ENCODE measurements around the gene SHROOM4. TPM values are rescaled to one million over a fixed set of nuclear protein-coding genes. Genes with fewer than 3 reads are reported as not detected.

Gene SHROOM4
- total and polyA plus RNA-seq, 5 donors from 2014 or later: 0.17 TPM; not detected in 4

GRCh38 chrX:50718776-50719175 lies 95.2 kb downstream of the SHROOM4 start:
- no peaks in the 10 kb centered on the region for H3K36me3 ChIP-seq (ENCODE audit: control insufficient read depth, insufficient read depth, low read length)
- no peak overlapping the region for H3K4me3 Mint-ChIP-seq
- H3K9me3 Mint-ChIP-seq: no peaks in the 10 kb centered on the region
- peaks cover 12% of the 10 kb centered on the region for H3K27me3 Mint-ChIP-seq
- ATAC-seq (ENCODE audit: low read depth in 2 of 2): no peak
- no peak overlapping the region for H3K4me3 ChIP-seq (ENCODE audit: low read depth, low read length)
- H3K9me3 ChIP-seq (ENCODE audit: control insufficient read depth in 2 of 2, low read length in 2 of 2): no peaks in the 10 kb centered on the region
- no peaks in the 10 kb centered on the region for H3K4me1 ChIP-seq (ENCODE audit: control insufficient read depth, insufficient read depth, low read length, poor library complexity, severe bottlenecking)
- H3K27ac ChIP-seq (ENCODE audit: insufficient read depth, low read length, poor library complexity, severe bottlenecking): no peak overlapping the region
- DNase-seq: no peak
- H3K27me3 ChIP-seq (ENCODE audit: control insufficient read depth, insufficient read depth, low read length): no peaks in the 10 kb centered on the region
- no peaks in the 10 kb centered on the region for H3K36me3 Mint-ChIP-seq
- H3K4me1 Mint-ChIP-seq: no peaks in the 10 kb centered on the region
- H3K27ac Mint-ChIP-seq: no peak overlapping the region

GRCh38 chrX:50716706-50717105 lies 97.3 kb downstream of the SHROOM4 start:
- Mint-ChIP-seq H3K9me3 (no peaks in the 10 kb centered on the region), H3K27ac (no peak overlapping the region), H3K27me3 (peaks cover 12% of the 10 kb centered on the region), H3K4me3 (no peak overlapping the region), H3K4me1 (no peaks in the 10 kb centered on the region), H3K36me3 (no peaks in the 10 kb centered on the region)
- Histone ChIP-seq H3K27me3 (ENCODE audit: control insufficient read depth, insufficient read depth, low read length) (no peaks in the 10 kb centered on the region), H3K4me1 (ENCODE audit: control insufficient read depth, insufficient read depth, low read length, poor library complexity, severe bottlenecking) (no peaks in the 10 kb centered on the region), H3K9me3 (ENCODE audit: control insufficient read depth in 2 of 2, low read length in 2 of 2) (no peaks in the 10 kb centered on the region), H3K36me3 (ENCODE audit: control insufficient read depth, insufficient read depth, low read length) (no peaks in the 10 kb centered on the region), H3K4me3 (ENCODE audit: low read depth, low read length) (no peak overlapping the region), H3K27ac (ENCODE audit: insufficient read depth, low read length, poor library complexity, severe bottlenecking) (no peak overlapping the region)
- DNase-seq: no peak
- ATAC-seq (ENCODE audit: low read depth in 2 of 2): no peak

GRCh38 chrX:50712777-50713176 lies 101.2 kb downstream of the SHROOM4 start:
- no peaks in the 10 kb centered on the region for H3K27me3 ChIP-seq (ENCODE audit: control insufficient read depth, insufficient read depth, low read length)
- no peak overlapping the region for H3K27ac ChIP-seq (ENCODE audit: insufficient read depth, low read length, poor library complexity, severe bottlenecking)
- Mint-ChIP-seq H3K9me3 (no peaks in the 10 kb centered on the region), H3K4me1 (no peaks in the 10 kb centered on the region), H3K36me3 (no peaks in the 10 kb centered on the region), H3K27ac (no peak overlapping the region), H3K4me3 (no peak overlapping the region), H3K27me3 (peaks cover 3% of the 10 kb centered on the region)
- no peak for DNase-seq
- no peak for ATAC-seq (ENCODE audit: low read depth in 2 of 2)
- H3K4me1 ChIP-seq (ENCODE audit: control insufficient read depth, insufficient read depth, low read length, poor library complexity, severe bottlenecking): no peaks in the 10 kb centered on the region
- no peaks in the 10 kb centered on the region for H3K9me3 ChIP-seq (ENCODE audit: control insufficient read depth in 2 of 2, low read length in 2 of 2)
- H3K4me3 ChIP-seq (ENCODE audit: low read depth, low read length): no peak overlapping the region
- H3K36me3 ChIP-seq (ENCODE audit: control insufficient read depth, insufficient read depth, low read length): no peaks in the 10 kb centered on the region

GRCh38 chrX:50711907-50712306 lies 102.1 kb downstream of the SHROOM4 start:
- Mint-ChIP-seq H3K27ac (no peak overlapping the region), H3K36me3 (no peaks in the 10 kb centered on the region), H3K4me3 (no peak overlapping the region), H3K9me3 (no peaks in the 10 kb centered on the region), H3K4me1 (no peaks in the 10 kb centered on the region), H3K27me3 (no peaks in the 10 kb centered on the region)
- H3K9me3 ChIP-seq (ENCODE audit: control insufficient read depth in 2 of 2, low read length in 2 of 2): no peaks in the 10 kb centered on the region
- no peaks in the 10 kb centered on the region for H3K27me3 ChIP-seq (ENCODE audit: control insufficient read depth, insufficient read depth, low read length)
- no peaks in the 10 kb centered on the region for H3K36me3 ChIP-seq (ENCODE audit: control insufficient read depth, insufficient read depth, low read length)
- no peaks in the 10 kb centered on the region for H3K4me1 ChIP-seq (ENCODE audit: control insufficient read depth, insufficient read depth, low read length, poor library complexity, severe bottlenecking)
- ATAC-seq (ENCODE audit: low read depth in 2 of 2) (no peak), DNase-seq (no peak)
- no peak overlapping the region for H3K27ac ChIP-seq (ENCODE audit: insufficient read depth, low read length, poor library complexity, severe bottlenecking)
- H3K4me3 ChIP-seq (ENCODE audit: low read depth, low read length): no peak overlapping the region

GRCh38 chrX:50707955-50708699 lies 105.9 kb downstream of the SHROOM4 start:
- Mint-ChIP-seq H3K27ac (no peak overlapping the region), H3K4me1 (no peaks in the 10 kb centered on the region), H3K4me3 (no peak overlapping the region), H3K27me3 (peaks cover 4% of the 10 kb centered on the region), H3K36me3 (no peaks in the 10 kb centered on the region), H3K9me3 (no peaks in the 10 kb centered on the region)
- H3K4me3 ChIP-seq (ENCODE audit: low read depth, low read length): no peak overlapping the region
- H3K27me3 ChIP-seq (ENCODE audit: control insufficient read depth, insufficient read depth, low read length): no peaks in the 10 kb centered on the region
- no peaks in the 10 kb centered on the region for H3K4me1 ChIP-seq (ENCODE audit: control insufficient read depth, insufficient read depth, low read length, poor library complexity, severe bottlenecking)
- DNase-seq (no peak), ATAC-seq (ENCODE audit: low read depth in 2 of 2) (no peak)
- no peaks in the 10 kb centered on the region for H3K9me3 ChIP-seq (ENCODE audit: control insufficient read depth in 2 of 2, low read length in 2 of 2)
- H3K36me3 ChIP-seq (ENCODE audit: control insufficient read depth, insufficient read depth, low read length): no peaks in the 10 kb centered on the region
- H3K27ac ChIP-seq (ENCODE audit: insufficient read depth, low read length, poor library complexity, severe bottlenecking): no peak overlapping the region

- no peaks in the 10 kb centered on the region for H3K27me3 ChIP-seq (ENCODE audit: control insufficient read depth, insufficient read depth, low read length)
- Mint-ChIP-seq H3K4me3 (no peak overlapping the region), H3K9me3 (no peaks in the 10 kb centered on the region), H3K27me3 (peaks cover 4% of the 10 kb centered on the region), H3K4me1 (no peaks in the 10 kb centered on the region), H3K36me3 (no peaks in the 10 kb centered on the region), H3K27ac (no peak overlapping the region)
- H3K4me3 ChIP-seq (ENCODE audit: low read depth, low read length): no peak overlapping the region
- no peak for DNase-seq
- H3K36me3 ChIP-seq (ENCODE audit: control insufficient read depth, insufficient read depth, low read length): no peaks in the 10 kb centered on the region
- no peak overlapping the region for H3K27ac ChIP-seq (ENCODE audit: insufficient read depth, low read length, poor library complexity, severe bottlenecking)
- H3K9me3 ChIP-seq (ENCODE audit: control insufficient read depth in 2 of 2, low read length in 2 of 2): no peaks in the 10 kb centered on the region
- no peak for ATAC-seq (ENCODE audit: low read depth in 2 of 2)
- no peaks in the 10 kb centered on the region for H3K4me1 ChIP-seq (ENCODE audit: control insufficient read depth, insufficient read depth, low read length, poor library complexity, severe bottlenecking)
Measured at GRCh38 chrX:50707405-50707804, 106.6 kb downstream of the SHROOM4 start.

GRCh38 chrX:50705042-50705441 lies 109.0 kb downstream of the SHROOM4 start:
- Mint-ChIP-seq H3K4me3 (no peak overlapping the region), H3K27me3 (peaks cover 4% of the 10 kb centered on the region), H3K4me1 (no peaks in the 10 kb centered on the region), H3K27ac (no peak overlapping the region), H3K36me3 (no peaks in the 10 kb centered on the region), H3K9me3 (no peaks in the 10 kb centered on the region)
- Histone ChIP-seq H3K9me3 (ENCODE audit: control insufficient read depth in 2 of 2, low read length in 2 of 2) (no peaks in the 10 kb centered on the region), H3K4me1 (ENCODE audit: control insufficient read depth, insufficient read depth, low read length, poor library complexity, severe bottlenecking) (no peaks in the 10 kb centered on the region), H3K36me3 (ENCODE audit: control insufficient read depth, insufficient read depth, low read length) (no peaks in the 10 kb centered on the region), H3K27me3 (ENCODE audit: control insufficient read depth, insufficient read depth, low read length) (no peaks in the 10 kb centered on the region), H3K27ac (ENCODE audit: insufficient read depth, low read length, poor library complexity, severe bottlenecking) (no peak overlapping the region), H3K4me3 (ENCODE audit: low read depth, low read length) (no peak overlapping the region)
- ATAC-seq (ENCODE audit: low read depth in 2 of 2) (no peak), DNase-seq (no peak)

GRCh38 chrX:50704360-50704759 lies 109.6 kb downstream of the SHROOM4 start:
- Histone ChIP-seq H3K36me3 (ENCODE audit: control insufficient read depth, insufficient read depth, low read length) (no peaks in the 10 kb centered on the region), H3K9me3 (ENCODE audit: control insufficient read depth in 2 of 2, low read length in 2 of 2) (no peaks in the 10 kb centered on the region), H3K27ac (ENCODE audit: insufficient read depth, low read length, poor library complexity, severe bottlenecking) (no peak overlapping the region), H3K27me3 (ENCODE audit: control insufficient read depth, insufficient read depth, low read length) (no peaks in the 10 kb centered on the region), H3K4me3 (ENCODE audit: low read depth, low read length) (no peak overlapping the region), H3K4me1 (ENCODE audit: control insufficient read depth, insufficient read depth, low read length, poor library complexity, severe bottlenecking) (no peaks in the 10 kb centered on the region)
- Mint-ChIP-seq H3K4me1 (no peaks in the 10 kb centered on the region), H3K4me3 (no peak overlapping the region), H3K27me3 (peaks cover 4% of the 10 kb centered on the region), H3K27ac (no peak overlapping the region), H3K9me3 (no peaks in the 10 kb centered on the region), H3K36me3 (no peaks in the 10 kb centered on the region)
- DNase-seq (no peak), ATAC-seq (ENCODE audit: low read depth in 2 of 2) (no peak)

All from CD4-positive, CD25-positive, alpha-beta regulatory T cell (primary cell).